SJSA1 (cell line): ENCODE measurements around the gene FOXF1. TPM values are rescaled to one million over a fixed set of nuclear protein-coding genes. Genes with fewer than 3 reads are reported as not detected.
A peak's percentile ranks its signal among the peaks of the same experiment; 100 is the strongest.

ENCODE experiments used
- DNase-seq, 2 experiments: peaks; one replicate each; pipeline ENCODE4 v3.0.0-alpha.2; 2015 to 2020; ENCODE audit warnings: low spot score in 2 of 2, low read depth in 1 of 2
- H3K27ac ChIP-seq: fragments of 250-450 bp; sonication (Bioruptor Pico); 2 replicates; pipeline ENCODE4 v1.5.1; 2020; ENCODE audit warnings: mild to moderate bottlenecking, moderate library complexity
- H3K27me3 ChIP-seq: fragments of 250-450 bp; sonication (Bioruptor Pico); replicated peaks from 2 replicates; pipeline ENCODE4 v1.5.1; 2020; ENCODE audit warnings: mild to moderate bottlenecking, moderate library complexity
- H3K36me3 ChIP-seq: fragments of 250-450 bp; sonication (Bioruptor Pico); 2 replicates; pipeline ENCODE4 v1.5.1; 2020; ENCODE audit warnings: mild to moderate bottlenecking
- H3K4me1 ChIP-seq: fragments of 250-450 bp; sonication (Bioruptor Pico); replicated peaks from 2 replicates; pipeline ENCODE4 v1.6.1; 2021; ENCODE audit warnings: mild to moderate bottlenecking
- H3K4me3 ChIP-seq: fragments of 250-450 bp; sonication (Bioruptor Pico); 2 replicates; pipeline ENCODE4 v1.5.1; 2020; ENCODE audit warnings: mild to moderate bottlenecking
- H3K9me3 ChIP-seq: fragments of 250-450 bp; sonication (Bioruptor Pico); replicated peaks from 2 replicates; pipeline ENCODE4 v1.5.1; 2020; ENCODE audit warnings: mild to moderate bottlenecking
- total RNA-seq: library from RNA; depleted of rRNA; stranded (reverse); fragments of >200 nt; shearing (Covaris generic); gene quantifications from 2 replicates; pipeline ENCODE4 v1.2.3, GENCODE V29; 2014

FOXF1 gene
- total RNA-seq, 1 experiment from 2014 or later: 34.7 TPM

- DNase-seq: peak in 1 of 2 experiments; percentile 85
Observed at GRCh38 chr16:86512860-86513470, 2.6 kb downstream of the FOXF1 start.

GRCh38 chr16:86513471-86514277 is 3.3 kb downstream of the FOXF1 start:
- Histone ChIP-seq H3K4me1 (peaks cover 31% of the 10 kb centered on the region), H3K27ac (peak overlapping the region; percentile 79), H3K27me3 (no peaks in the 10 kb centered on the region), H3K36me3 (peaks cover 83% of the 10 kb centered on the region), H3K4me3 (peak overlapping the region; percentile 68), H3K9me3 (no peaks in the 10 kb centered on the region)
- DNase-seq: no peak

More at GRCh38 chr16:86512860-86513470, 2.6 kb downstream of the FOXF1 start:
- H3K27ac ChIP-seq: peak overlapping the region; percentile 79
- H3K27me3 ChIP-seq: no peaks in the 10 kb centered on the region
- H3K9me3 ChIP-seq: no peaks in the 10 kb centered on the region
- H3K4me1 ChIP-seq: peaks cover 32% of the 10 kb centered on the region
- H3K36me3 ChIP-seq: peaks cover 82% of the 10 kb centered on the region
- H3K4me3 ChIP-seq: peak overlapping the region; percentile 68

- no peaks in the 10 kb centered on the region for H3K9me3 ChIP-seq
- peak overlapping the region; percentile 79 for H3K27ac ChIP-seq
- H3K27me3 ChIP-seq: no peaks in the 10 kb centered on the region
- peak in 1 of 2 experiments; percentile 70 for DNase-seq
- H3K36me3 ChIP-seq: peaks cover 94% of the 10 kb centered on the region
- H3K4me1 ChIP-seq: peaks cover 34% of the 10 kb centered on the region
- H3K4me3 ChIP-seq: peak overlapping the region; percentile 68
Observed at GRCh38 chr16:86514481-86515376, 4.4 kb downstream of the FOXF1 start.

- Histone ChIP-seq H3K27ac (peak overlapping the region; percentile 79), H3K9me3 (no peaks in the 10 kb centered on the region), H3K27me3 (no peaks in the 10 kb centered on the region), H3K36me3 (peaks cover 96% of the 10 kb centered on the region), H3K4me1 (peaks cover 41% of the 10 kb centered on the region), H3K4me3 (peak overlapping the region; percentile 68)
- DNase-seq: peak in 1 of 2 experiments; percentile 77
Observed at GRCh38 chr16:86515413-86515776, 5.1 kb downstream of the FOXF1 start.

GRCh38 chr16:86515777-86516622 is 5.7 kb downstream of the FOXF1 start:
- Histone ChIP-seq H3K36me3 (peaks cover 90% of the 10 kb centered on the region), H3K27ac (peak overlapping the region; percentile 79), H3K4me1 (peaks cover 45% of the 10 kb centered on the region), H3K27me3 (no peaks in the 10 kb centered on the region), H3K4me3 (peak overlapping the region; percentile 68), H3K9me3 (no peaks in the 10 kb centered on the region)
- DNase-seq: peak in 1 of 2 experiments; percentile 81

GRCh38 chr16:86516623-86517003 is 6.3 kb downstream of the FOXF1 start:
- H3K9me3 ChIP-seq: no peaks in the 10 kb centered on the region
- H3K27me3 ChIP-seq: no peaks in the 10 kb centered on the region
- H3K4me3 ChIP-seq: peak overlapping the region; percentile 68
- peaks cover 84% of the 10 kb centered on the region for H3K36me3 ChIP-seq
- H3K27ac ChIP-seq: peak overlapping the region; percentile 79
- no peak for DNase-seq
- peaks cover 45% of the 10 kb centered on the region for H3K4me1 ChIP-seq

GRCh38 chr16:86517033-86517432 is 6.7 kb downstream of the FOXF1 start:
- Histone ChIP-seq H3K27ac (peak overlapping the region; percentile 79), H3K27me3 (no peaks in the 10 kb centered on the region), H3K9me3 (no peaks in the 10 kb centered on the region), H3K4me1 (peaks cover 45% of the 10 kb centered on the region), H3K4me3 (peak overlapping the region; percentile 68), H3K36me3 (peaks cover 79% of the 10 kb centered on the region)
- no peak for DNase-seq

GRCh38 chr16:86517652-86518258 is 7.4 kb downstream of the FOXF1 start:
- Histone ChIP-seq H3K27ac (peak overlapping the region; percentile 79), H3K4me3 (peak overlapping the region; percentile 68), H3K36me3 (peaks cover 72% of the 10 kb centered on the region), H3K9me3 (no peaks in the 10 kb centered on the region), H3K4me1 (peaks cover 45% of the 10 kb centered on the region), H3K27me3 (no peaks in the 10 kb centered on the region)
- peak; percentile 84 to 91 for DNase-seq

- peaks cover 45% of the 10 kb centered on the region for H3K4me1 ChIP-seq
- peak overlapping the region; percentile 33; the same call in 1 of the 2 replicates for H3K27ac ChIP-seq
- DNase-seq: peak in 1 of 2 experiments; percentile 47
- H3K36me3 ChIP-seq: peaks cover 58% of the 10 kb centered on the region
- H3K4me3 ChIP-seq: no peak overlapping the region
- H3K9me3 ChIP-seq: no peaks in the 10 kb centered on the region
- no peaks in the 10 kb centered on the region for H3K27me3 ChIP-seq
Observed at GRCh38 chr16:86519007-86519648, 8.8 kb downstream of the FOXF1 start.

GRCh38 chr16:86519649-86520316 is 9.5 kb downstream of the FOXF1 start:
- Histone ChIP-seq H3K27me3 (no peaks in the 10 kb centered on the region), H3K4me1 (peaks cover 45% of the 10 kb centered on the region), H3K4me3 (no peak overlapping the region), H3K9me3 (no peaks in the 10 kb centered on the region), H3K36me3 (peaks cover 52% of the 10 kb centered on the region), H3K27ac (peak overlapping the region; percentile 33)
- peak; percentile 79 to 80 for DNase-seq

GRCh38 chr16:86520317-86521210 is 10.2 kb downstream of the FOXF1 start:
- no peaks in the 10 kb centered on the region for H3K27me3 ChIP-seq
- DNase-seq: no peak
- peaks cover 45% of the 10 kb centered on the region for H3K4me1 ChIP-seq
- no peaks in the 10 kb centered on the region for H3K9me3 ChIP-seq
- no peak overlapping the region for H3K4me3 ChIP-seq
- no peak overlapping the region; the same call in 1 of the 2 replicates for H3K27ac ChIP-seq
- H3K36me3 ChIP-seq: peaks cover 44% of the 10 kb centered on the region
